ENCODE results near the gene PTPRN2. TPM values are rescaled to one million over a fixed set of nuclear protein-coding genes. Genes with fewer than 3 reads are reported as not detected.

The PTPRN2 gene
- total and polyA plus RNA-seq, 2 of the 8 experiments (the other 6 are each of a cell fraction or from before 2014, with no cell fraction given), result 2.6 to 4.5 TPM

DNA sequence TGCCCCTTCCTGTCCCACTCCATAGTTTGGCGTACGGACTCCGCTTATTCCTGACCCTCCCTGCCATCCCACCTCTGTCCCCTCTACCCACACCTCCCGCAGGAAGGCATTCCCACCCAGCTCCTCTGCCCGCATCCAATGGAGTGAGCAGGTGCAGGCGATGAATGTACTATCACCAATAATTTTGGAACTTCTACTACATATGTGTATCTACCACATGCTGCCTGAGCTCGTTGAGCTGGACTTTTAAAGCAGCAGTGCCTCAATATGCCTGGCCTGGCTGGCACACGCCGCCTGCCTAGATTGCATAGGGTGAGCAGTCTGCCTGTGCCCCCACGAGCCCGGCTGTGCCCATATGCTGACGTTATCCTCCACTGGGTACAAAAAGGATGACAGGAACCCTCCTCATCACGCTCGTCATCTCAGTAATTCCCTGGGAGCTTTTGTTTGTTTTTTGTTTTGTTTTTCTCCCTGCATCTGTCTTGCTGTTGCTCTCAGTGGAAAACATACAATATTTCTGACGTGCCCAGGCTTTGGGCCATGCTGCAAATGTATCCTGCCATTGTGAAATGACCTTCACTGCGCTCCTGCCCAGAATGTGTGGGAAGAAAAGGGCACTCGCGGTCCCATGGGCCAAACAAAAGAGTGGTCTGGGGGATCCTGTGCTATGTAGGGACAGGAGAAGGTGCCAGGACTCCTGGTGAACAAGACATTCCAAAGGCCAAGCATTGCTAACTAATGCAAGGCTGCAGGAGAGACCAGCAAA lies 302.8 kb downstream of the PTPRN2 start (continued):
- no peak for TF ChIP-seq SIX5 (IDR thresholded peaks at IDR 0.05; ENCODE audit: low read depth, low read length)
- no peak for TF ChIP-seq TAF1 (IDR thresholded peaks at IDR 0.05; ENCODE audit: low read depth, low read length)
- no peak for TF ChIP-seq TEAD4 (IDR thresholded peaks at IDR 0.05; ENCODE audit: low read depth, low read length)
- TF ChIP-seq JUND (IDR thresholded peaks at IDR 0.05; ENCODE audit: low read length), result no peak
- TF ChIP-seq GABPA (IDR thresholded peaks at IDR 0.05; ENCODE audit: borderline replicate concordance, insufficient read depth, low read length), result no peak

Data from H1 (cell line).